AG04450 (cell line): ENCODE measurements around the gene UBA7. TPM values are rescaled to one million over a fixed set of nuclear protein-coding genes. Genes with fewer than 3 reads are reported as not detected.

ENCODE experiments used
- CTCF ChIA-PET: fragments of 300-600, 350-600 bp; formaldehyde crosslinking; extraction: SDS; loops from one replicate; lab custom pipeline; 2022; ENCODE audit warnings: antibody characterized with exemption, inconsistent platforms; lab: Charles Lee
- POLR2A ChIA-PET: fragments of 350-600 bp; formaldehyde crosslinking; extraction: SDS; loops from one replicate; lab custom pipeline; 2021; ENCODE audit warnings: antibody characterized with exemption, inconsistent platforms; lab: Yijun Ruan, JAX
- DNase-seq: peaks from one replicate; pipeline ENCODE4 v3.0.0-alpha.2; 2011; ENCODE audit warnings: low read depth, low spot score
- H3K27ac ChIP-seq: one replicate; pipeline ENCODE4 v1.5.1; 2012; ENCODE audit warnings: low read depth, low read length, control low read depth
- H3K27me3 ChIP-seq: one replicate; pipeline ENCODE4 v1.6.0; 2012; ENCODE audit warnings: low read length; ENCODE audit not compliant: control insufficient read depth, insufficient read depth
- H3K4me3 ChIP-seq: 2 replicates; pipeline ENCODE4 v1.5.1; 2011; ENCODE audit warnings: mild to moderate bottlenecking, low read depth, low read length, control low read depth
- H3K9me3 ChIP-seq: 2 replicates; pipeline ENCODE4 v1.5.1; 2012; ENCODE audit warnings: low read length; ENCODE audit not compliant: control insufficient read depth, insufficient read depth
- polyA plus RNA-seq: library from polyadenylated mRNA; depleted of rRNA; stranded (reverse); fragments of >200 nt; gene quantifications from 2 replicates; pipeline ENCODE4 v1.2.3, GENCODE V29; 2011
- TF ChIP-seq, protein P1 (sequence below): IDR thresholded peaks from 2 replicates; pipeline ENCODE4 v1.5.1; 2011; ENCODE audit warnings: low read depth, low read length, control low read depth, inconsistent platforms

The UBA7 gene
- polyA plus RNA-seq, 1 experiment, result 34.0 TPM

- no peak overlapping the region for H3K27ac ChIP-seq
- H3K4me3 ChIP-seq, result no peak overlapping the region
- H3K9me3 ChIP-seq, result no peaks in the 10 kb centered on the region; the same call in 1 of the 2 replicates
- no peak for DNase-seq
- TF ChIP-seq, protein P1, sequence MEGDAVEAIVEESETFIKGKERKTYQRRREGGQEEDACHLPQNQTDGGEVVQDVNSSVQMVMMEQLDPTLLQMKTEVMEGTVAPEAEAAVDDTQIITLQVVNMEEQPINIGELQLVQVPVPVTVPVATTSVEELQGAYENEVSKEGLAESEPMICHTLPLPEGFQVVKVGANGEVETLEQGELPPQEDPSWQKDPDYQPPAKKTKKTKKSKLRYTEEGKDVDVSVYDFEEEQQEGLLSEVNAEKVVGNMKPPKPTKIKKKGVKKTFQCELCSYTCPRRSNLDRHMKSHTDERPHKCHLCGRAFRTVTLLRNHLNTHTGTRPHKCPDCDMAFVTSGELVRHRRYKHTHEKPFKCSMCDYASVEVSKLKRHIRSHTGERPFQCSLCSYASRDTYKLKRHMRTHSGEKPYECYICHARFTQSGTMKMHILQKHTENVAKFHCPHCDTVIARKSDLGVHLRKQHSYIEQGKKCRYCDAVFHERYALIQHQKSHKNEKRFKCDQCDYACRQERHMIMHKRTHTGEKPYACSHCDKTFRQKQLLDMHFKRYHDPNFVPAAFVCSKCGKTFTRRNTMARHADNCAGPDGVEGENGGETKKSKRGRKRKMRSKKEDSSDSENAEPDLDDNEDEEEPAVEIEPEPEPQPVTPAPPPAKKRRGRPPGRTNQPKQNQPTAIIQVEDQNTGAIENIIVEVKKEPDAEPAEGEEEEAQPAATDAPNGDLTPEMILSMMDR, result no peak
- CTCF ChIA-PET, result no interaction called here
- POLR2A ChIA-PET, result interaction anchor here (0.9 kb wide), 1 partner anchor 8 kb away, joined by 3 read pairs; the partner anchor contains the start of gene IP6K1
- H3K27me3 ChIP-seq, result no peaks in the 10 kb centered on the region
Measured at GRCh38 chr3:49794431-49794830, 19.3 kb downstream of the UBA7 start.

DNA sequence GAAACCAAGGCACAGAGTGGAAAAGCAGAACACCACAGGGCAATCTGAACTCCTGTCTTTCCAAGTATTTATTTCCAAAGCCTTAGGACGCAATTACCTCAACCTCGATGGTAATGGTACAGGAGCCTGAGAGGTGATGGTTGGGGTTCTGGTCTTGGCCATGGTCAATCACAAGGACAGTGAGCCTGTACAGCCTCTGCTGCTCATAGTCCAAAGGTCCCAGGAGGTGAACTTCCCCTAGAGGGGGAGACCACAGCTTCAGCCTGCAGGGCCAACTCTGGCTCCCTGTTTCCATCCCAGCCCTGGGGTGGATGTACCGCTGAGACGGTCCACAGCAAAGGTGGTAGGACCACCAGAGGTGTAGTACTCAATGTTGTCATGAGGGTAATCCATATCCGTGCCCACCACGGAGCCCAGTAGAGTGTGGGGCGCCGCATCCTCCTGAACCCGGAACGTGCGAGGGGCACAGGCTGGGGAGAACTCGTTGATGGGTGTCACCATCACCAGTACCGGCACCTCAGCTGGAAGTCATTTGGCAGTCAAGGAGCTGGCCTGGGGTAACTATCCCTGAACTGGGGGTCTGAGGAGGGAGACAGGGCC lies 20.2 kb downstream of the UBA7 start:
- H3K9me3 ChIP-seq, result no peaks in the 10 kb centered on the region; the same call in 1 of the 2 replicates
- H3K27ac ChIP-seq, result no peak overlapping the region
- POLR2A ChIA-PET, result no interaction called here
- DNase-seq, result no peak
- CTCF ChIA-PET, result no interaction called here
- no peak overlapping the region for H3K4me3 ChIP-seq
- TF ChIP-seq, protein P1, result no peak
- H3K27me3 ChIP-seq, result no peaks in the 10 kb centered on the region

DNA sequence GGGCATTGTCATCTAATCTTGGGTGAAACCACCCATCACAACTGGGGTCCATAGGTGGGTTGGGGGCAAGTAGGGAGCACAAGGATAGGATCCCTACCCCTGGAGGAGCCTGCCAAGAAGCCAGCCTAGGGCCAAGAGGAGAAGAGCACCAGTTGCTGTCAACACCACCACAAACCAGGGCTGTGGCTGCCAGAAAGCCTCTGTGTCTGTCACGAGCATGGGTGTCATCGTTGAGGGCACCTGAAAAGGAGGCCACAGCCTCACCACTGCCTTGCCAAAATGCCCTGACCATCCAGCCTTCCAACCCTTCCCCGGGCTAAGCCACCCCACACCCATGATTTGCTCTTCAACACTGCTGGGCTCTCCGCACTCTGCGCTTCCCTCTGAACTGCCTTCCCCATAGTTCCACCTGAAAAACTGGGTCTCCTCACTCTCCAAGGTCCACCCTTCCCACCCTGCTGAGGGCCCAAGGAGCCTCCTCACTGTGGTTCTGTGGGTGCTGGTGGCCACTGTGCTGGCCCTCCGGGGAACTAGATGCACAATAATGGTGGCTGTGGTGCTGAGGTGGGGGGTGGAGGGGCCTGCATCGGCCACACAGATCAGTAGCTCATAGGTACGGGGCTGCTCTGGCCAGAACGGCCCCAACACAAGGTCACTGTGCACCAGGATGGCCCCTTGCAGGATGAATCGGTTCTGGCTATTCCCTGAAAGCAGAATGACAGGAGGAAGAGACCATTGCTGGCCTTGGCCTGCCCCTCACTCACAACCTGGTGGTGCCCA lies 21.2 kb downstream of the UBA7 start:
- no peaks in the 10 kb centered on the region for H3K27me3 ChIP-seq
- H3K9me3 ChIP-seq, result no peaks in the 10 kb centered on the region; the same call in 1 of the 2 replicates
- H3K4me3 ChIP-seq, result no peak overlapping the region
- POLR2A ChIA-PET, result no interaction called here
- CTCF ChIA-PET, result no interaction called here
- TF ChIP-seq, protein P1, result no peak
- no peak for DNase-seq
- no peak overlapping the region for H3K27ac ChIP-seq

DNA sequence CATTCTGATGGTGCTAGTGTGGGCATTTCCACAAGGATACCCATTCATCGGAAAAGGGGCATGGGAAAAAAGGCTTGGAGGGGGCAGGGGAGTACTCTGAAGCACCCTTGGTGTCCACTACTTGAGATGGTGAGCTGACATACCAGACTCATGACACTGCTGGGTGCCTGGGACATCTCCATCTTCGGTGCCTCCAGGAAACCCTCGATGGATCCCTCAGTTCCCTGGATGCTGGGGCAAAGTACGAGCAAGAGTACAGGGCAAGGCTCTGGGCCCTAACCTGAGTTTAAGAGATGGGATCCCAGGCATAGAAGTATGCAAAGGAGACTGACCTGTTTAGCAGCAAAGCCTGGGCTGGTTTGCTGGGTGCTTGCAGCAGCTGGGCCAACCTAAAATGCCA lies 22.2 kb downstream of the UBA7 start:
- Histone ChIP-seq H3K27me3 (no peaks in the 10 kb centered on the region), H3K9me3 (no peaks in the 10 kb centered on the region; the same call in 1 of the 2 replicates), H3K27ac (no peak overlapping the region), H3K4me3 (no peak overlapping the region)
- ChIA-PET CTCF (no interaction called here), POLR2A (interaction anchor here (0.5 kb wide), 1 partner anchor 9 kb away, joined by 5 read pairs; no protein-coding TSS in a partner anchor)
- DNase-seq, result no peak
- TF ChIP-seq, protein P1, result no peak
